Kidney epithelial cell (primary cell): ENCODE data around the gene PLPP2. TPM values are rescaled to one million over a fixed set of nuclear protein-coding genes. Genes with fewer than 3 reads are reported as not detected.

Experiments used
- DNase-seq: peaks from one replicate; pipeline ENCODE4 v3.0.0-alpha.2; 2010; ENCODE audit warnings: low read depth
- H3K27me3 ChIP-seq: 2 replicates; pipeline ENCODE4 v1.6.0; 2011; ENCODE audit warnings: low read length; ENCODE audit not compliant: control insufficient read depth, insufficient read depth
- H3K36me3 ChIP-seq: 2 replicates; pipeline ENCODE4 v1.5.1; 2011; ENCODE audit warnings: low read length; ENCODE audit not compliant: control insufficient read depth, insufficient read depth
- H3K4me3 ChIP-seq: 2 replicates; pipeline ENCODE4 v1.5.1; 2011; ENCODE audit warnings: low read depth, mild to moderate bottlenecking, control low read depth, low read length
- CTCF ChIP-seq: IDR thresholded peaks from 2 replicates; pipeline ENCODE4 v1.5.1; 2011; ENCODE audit warnings: mild to moderate bottlenecking, moderate library complexity, low read length, control low read depth, inconsistent platforms; ENCODE audit not compliant: insufficient read depth, poor library complexity, severe bottlenecking
- total RNA-seq: library from RNA; depleted of rRNA; stranded (reverse); fragments of >200 nt; gene quantifications from 2 replicates; pipeline ENCODE4 v1.2.3, GENCODE V29; 2015

The PLPP2 gene
- total RNA-seq, 1 donor from 2014 or later: 63.0 TPM

DNA sequence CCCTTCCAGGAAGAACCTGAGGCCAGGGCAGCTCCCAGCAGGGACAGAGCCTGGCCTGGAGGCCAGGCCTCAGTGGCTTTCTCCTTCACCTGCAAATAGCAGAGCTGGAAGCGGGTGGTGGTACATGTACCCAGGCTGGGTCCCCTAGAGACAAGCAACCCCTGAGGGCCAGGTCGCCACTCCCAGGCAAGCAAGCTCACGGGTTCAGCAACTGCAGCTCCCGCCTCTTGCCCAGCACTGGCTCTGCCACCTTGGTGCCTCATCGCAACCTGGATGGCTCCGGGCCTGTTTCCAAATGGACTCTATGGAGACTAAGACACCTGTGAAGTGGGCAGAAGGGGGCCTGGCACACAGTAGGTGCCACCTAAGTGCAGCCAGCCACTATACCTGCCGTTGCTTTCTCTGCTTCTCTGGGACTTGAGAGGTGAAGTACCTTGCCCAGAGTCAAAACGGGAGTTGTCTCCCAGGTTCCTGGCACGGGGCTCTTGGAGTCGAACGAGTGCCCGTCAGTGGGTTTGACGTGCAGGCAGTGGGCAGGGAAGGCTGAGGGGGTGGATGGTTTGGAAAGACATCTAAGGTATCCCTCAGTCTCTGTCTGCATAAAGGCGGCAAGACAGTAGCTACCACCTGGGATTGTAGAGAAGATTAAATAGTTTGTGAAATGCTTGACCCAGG, 2.4 kb upstream of the PLPP2 start:
- TF ChIP-seq CTCF: no peak
- H3K27me3 ChIP-seq: peaks cover 36% of the 10 kb centered on the region

DNA sequence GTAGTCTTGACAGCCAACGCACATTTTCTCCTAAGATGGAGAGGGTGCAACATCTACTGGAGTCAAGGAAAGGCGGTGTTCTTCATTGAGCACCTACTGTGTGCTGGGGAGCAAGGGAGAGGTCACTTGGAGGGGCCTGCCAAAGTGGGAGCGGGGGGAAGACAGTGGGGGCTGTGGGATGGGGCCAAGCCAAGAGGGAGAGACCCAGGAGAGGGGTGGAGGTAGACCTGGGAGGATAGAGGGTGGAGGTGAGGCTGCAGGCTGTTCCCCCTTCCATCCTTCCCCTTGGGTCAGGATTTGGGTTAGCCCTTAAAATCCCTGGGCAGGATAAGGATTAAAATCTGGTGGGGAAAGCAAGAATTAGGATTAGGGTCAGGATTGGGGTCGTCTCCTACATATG, 1.7 kb upstream of the PLPP2 start:
- peaks cover 36% of the 10 kb centered on the region for H3K27me3 ChIP-seq
- no peak for TF ChIP-seq CTCF
- DNase-seq: no peak

More for the DNA sequence above, 2.4 kb upstream of the PLPP2 start:
- no peak overlapping the region for H3K4me3 ChIP-seq
- DNase-seq: no peak
- no peaks in the 10 kb centered on the region for H3K36me3 ChIP-seq

DNA sequence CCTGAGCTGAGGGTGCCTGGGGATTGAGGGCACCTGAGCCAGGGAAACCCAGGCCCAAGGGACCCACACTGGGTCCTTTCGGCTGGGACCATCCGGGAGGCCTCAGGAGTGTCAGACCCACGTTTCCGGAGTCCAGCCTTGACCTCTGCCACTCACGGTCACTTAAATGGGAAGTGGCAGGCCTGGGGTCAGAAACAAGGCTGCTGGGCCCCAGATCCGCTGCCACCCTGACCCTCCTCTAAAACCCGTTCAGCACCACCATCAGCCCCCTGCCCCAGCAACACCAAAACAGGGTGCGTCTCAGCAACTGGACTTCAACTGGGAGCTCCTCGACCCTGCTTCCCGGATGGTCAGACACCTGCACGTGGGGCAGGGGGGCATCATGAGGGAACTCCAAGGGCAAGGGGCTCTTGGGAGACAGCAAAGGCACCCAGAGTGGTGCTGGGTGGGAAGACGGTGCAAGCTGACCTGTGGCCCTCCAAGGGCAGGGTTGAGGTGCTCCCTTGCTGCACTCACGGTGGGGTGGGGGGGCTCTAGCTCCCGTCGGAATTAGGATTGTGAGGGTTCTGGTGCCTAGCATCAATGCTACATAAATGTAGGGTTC, 1.2 kb upstream of the PLPP2 start:
- no peaks in the 10 kb centered on the region for H3K36me3 ChIP-seq
- H3K27me3 ChIP-seq: peaks cover 36% of the 10 kb centered on the region
- no peak for DNase-seq
- no peak overlapping the region for H3K4me3 ChIP-seq
- no peak for TF ChIP-seq CTCF

More for the DNA sequence above, 1.7 kb upstream of the PLPP2 start:
- H3K4me3 ChIP-seq: no peak overlapping the region
- no peaks in the 10 kb centered on the region for H3K36me3 ChIP-seq

- no peaks in the 10 kb centered on the region for H3K36me3 ChIP-seq
- H3K4me3 ChIP-seq: no peak overlapping the region
- no peak for DNase-seq
- peaks cover 36% of the 10 kb centered on the region for H3K27me3 ChIP-seq
- TF ChIP-seq CTCF: no peak
Observed at GRCh38 chr19:291561-292280, 518 bp upstream of the PLPP2 start.

DNA sequence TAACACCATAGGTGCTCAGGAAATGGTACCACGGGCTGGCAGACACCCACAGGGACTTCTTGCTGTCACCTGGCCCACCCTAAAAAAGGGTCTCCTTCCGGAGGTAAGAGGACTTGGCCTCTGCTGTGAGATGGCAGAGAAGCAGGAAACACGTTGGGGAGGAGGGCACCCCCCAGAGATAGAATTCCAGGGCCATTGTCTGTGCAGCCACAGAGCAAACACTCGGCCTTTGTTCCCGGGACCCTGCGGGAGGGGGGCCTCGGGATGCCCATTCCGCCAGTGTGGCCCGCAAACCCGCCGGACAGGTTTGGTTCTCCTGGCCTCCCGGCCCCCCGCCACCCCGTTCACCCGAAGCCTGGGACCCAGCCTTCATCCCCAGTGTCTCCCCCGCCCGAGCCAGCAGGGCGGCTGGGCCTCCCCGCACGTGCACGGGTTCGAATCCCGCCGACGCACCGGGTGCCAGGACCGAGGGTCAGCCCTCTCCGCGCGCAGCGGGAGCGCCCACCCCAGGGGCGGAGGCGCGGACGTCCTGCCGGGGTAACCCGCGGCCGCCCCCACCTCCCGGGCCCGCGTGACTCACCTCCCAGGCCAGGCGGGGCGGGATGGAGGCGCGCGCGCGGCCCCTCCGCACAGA, 714 bp downstream of the PLPP2 start:
- no peak for TF ChIP-seq CTCF
- H3K27me3 ChIP-seq: peaks cover 36% of the 10 kb centered on the region
- no peak for DNase-seq
- peak overlapping the region; percentile 60 for H3K4me3 ChIP-seq
- no peaks in the 10 kb centered on the region for H3K36me3 ChIP-seq
